Aorta (tissue), 5 donors: ENCODE results near the gene DYNLT2. TPM values are rescaled to one million over a fixed set of nuclear protein-coding genes. Genes with fewer than 3 reads are reported as not detected.

ENCODE experiments used
- ATAC-seq: fragments of 200-7000 bp; cut with Tn5 transposase; one replicate; pipeline ENCODE4 v1.9.1; 2022; ENCODE audit warnings: moderate library complexity; ENCODE audit not compliant: low FRiP score
- DNase-seq, 2 donors: peaks; one replicate each; pipeline ENCODE4 v3.0.0-alpha.2; 2020
- H3K27ac ChIP-seq, 2 donors: one replicate each; pipeline ENCODE4 v1.5.1; 2013; ENCODE audit warnings: low read length in 2 of 2, mild to moderate bottlenecking in 2 of 2, moderate library complexity in 2 of 2, control low read depth in 1 of 2, inconsistent platforms in 1 of 2, low read depth in 1 of 2
- H3K27me3 ChIP-seq, 2 donors: one replicate each; pipeline ENCODE4 v1.6.1; 2013; ENCODE audit warnings: control low read depth in 1 of 2, low read length in 1 of 2, mild to moderate bottlenecking in 1 of 2, moderate library complexity in 1 of 2; ENCODE audit not compliant: insufficient read depth in 2 of 2, control insufficient read depth in 1 of 2
- H3K36me3 ChIP-seq, 2 donors: one replicate each; pipeline ENCODE4 v1.6.1; 2013; ENCODE audit warnings: control low read depth in 1 of 2, low read length in 1 of 2, mild to moderate bottlenecking in 1 of 2; ENCODE audit not compliant: insufficient read depth in 2 of 2, control insufficient read depth in 1 of 2
- H3K4me1 ChIP-seq, 2 donors: one replicate each; pipeline ENCODE4 v1.6.1; 2013; ENCODE audit warnings: low read length in 2 of 2, control low read depth in 1 of 2, mild to moderate bottlenecking in 1 of 2, moderate library complexity in 1 of 2; ENCODE audit not compliant: insufficient read depth in 2 of 2, control insufficient read depth in 1 of 2
- H3K4me3 ChIP-seq, 2 donors: one replicate each; pipeline ENCODE4 v1.5.1; 2013; ENCODE audit warnings: low read length in 2 of 2, control low read depth in 1 of 2, mild to moderate bottlenecking in 1 of 2
- H3K9me3 ChIP-seq: one replicate; pipeline ENCODE4 v1.6.1; 2013; ENCODE audit warnings: mild to moderate bottlenecking, low read length; ENCODE audit not compliant: control insufficient read depth
- WGBS, 2 donors: extraction: QIAGEN DNeasy Blood & Tissue Kit; methylation state at CpG; one replicate each; pipeline ENCODE4 v1.1.7; 2013; 5-methylcytosine and 5-hydroxymethylcytosine counted together
- intact Hi-C, 2 donors: fragments of 100-400 bp; cut with DNase I; formaldehyde crosslinking; loops; one replicate each; pipeline versions ENCODE4 v1.14.2 to v1.15.0; 2022
- polyA plus RNA-seq, 2 donors: library from polyadenylated mRNA; stranded (reverse); fragments of 200-250 nt; gene quantifications; one replicate each; pipeline ENCODE4 v1.2.3, GENCODE V29; 2013
- total RNA-seq, 2 donors: library from RNA; stranded (reverse); fragmentation: NEBNext Ultra II Directional; extraction: Animal tissue kit (Norgen Biotek cat#: 25700); gene quantifications; one replicate each; pipeline ENCODE4 v1.2.1, GENCODE V29; 2021
- donor health status: healthy with polysubstance abuse.
- donor health status: Bipolar disorder and iron deficiency.
- donor health status: DM: no; HTN: no; CAD: no.
- donor health status: DM: no; HTN: no; CAD: no.
- donor health status: DM: yes; HTN: yes; CAD: no.

Gene DYNLT2
- total and polyA plus RNA-seq, 4 donors: 1.2 to 2.8 (median 1.7) TPM

DNA sequence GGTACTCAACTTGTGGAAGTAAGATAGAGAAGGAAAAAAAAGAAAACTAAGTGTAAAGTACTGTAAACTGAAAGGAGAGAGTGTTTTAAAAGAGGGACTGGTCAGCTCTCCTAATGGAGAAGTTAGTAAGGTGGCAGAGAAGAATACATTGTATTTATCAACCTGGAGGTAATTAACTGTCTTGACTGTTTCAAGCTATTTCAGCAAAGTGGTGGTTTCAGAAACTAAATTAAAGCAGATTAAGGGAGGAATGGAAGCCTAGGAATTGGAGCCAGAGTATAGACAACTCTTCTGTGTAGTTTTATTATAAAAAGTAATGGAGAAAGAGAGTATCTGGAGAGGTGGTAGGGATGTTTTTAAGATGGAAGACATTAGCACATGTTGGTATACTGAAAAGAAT lies 24.4 kb downstream of the DYNLT2 start:
- H3K27me3 ChIP-seq: no peaks in the 10 kb centered on the region
- intact Hi-C loops: no loop called here
- H3K36me3 ChIP-seq: no peaks in the 10 kb centered on the region
- no peak overlapping the region for H3K27ac ChIP-seq
- no peak for ATAC-seq
- H3K9me3 ChIP-seq: no peaks in the 10 kb centered on the region
- DNase-seq: no peak
- H3K4me1 ChIP-seq: no peaks in the 10 kb centered on the region
- no peak overlapping the region for H3K4me3 ChIP-seq

DNA sequence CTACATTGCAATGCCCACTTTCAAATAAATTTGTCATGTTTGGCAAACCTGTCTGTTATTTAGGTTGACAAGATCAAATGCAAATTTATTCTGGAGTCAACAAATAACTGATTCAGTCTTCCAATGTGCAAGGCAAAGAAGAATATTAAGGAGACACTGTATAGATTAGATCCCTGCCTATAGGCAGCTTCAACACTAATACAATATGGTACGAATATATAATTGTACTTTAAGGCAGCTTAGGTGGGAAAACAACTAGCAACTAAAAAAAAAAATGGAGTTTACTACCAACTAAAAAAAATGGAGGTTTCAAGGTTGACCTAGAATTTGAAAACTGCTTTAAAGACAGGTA lies 25.3 kb downstream of the DYNLT2 start:
- H3K27ac ChIP-seq: no peak overlapping the region
- H3K4me1 ChIP-seq: no peaks in the 10 kb centered on the region
- DNase-seq (no peak), ATAC-seq (no peak)
- H3K9me3 ChIP-seq: no peaks in the 10 kb centered on the region
- H3K27me3 ChIP-seq: no peaks in the 10 kb centered on the region
- no peaks in the 10 kb centered on the region for H3K36me3 ChIP-seq
- intact Hi-C loops: no loop called here
- no peak overlapping the region for H3K4me3 ChIP-seq
- 93 to 99% methylated on average over 1 of the region's 1 CpG for WGBS, 2 donors

GRCh38 chr6:169725125-169726048 lies 26.0 kb downstream of the DYNLT2 start:
- intact Hi-C loops: no loop called here
- H3K27me3 ChIP-seq: no peaks in the 10 kb centered on the region

DNA sequence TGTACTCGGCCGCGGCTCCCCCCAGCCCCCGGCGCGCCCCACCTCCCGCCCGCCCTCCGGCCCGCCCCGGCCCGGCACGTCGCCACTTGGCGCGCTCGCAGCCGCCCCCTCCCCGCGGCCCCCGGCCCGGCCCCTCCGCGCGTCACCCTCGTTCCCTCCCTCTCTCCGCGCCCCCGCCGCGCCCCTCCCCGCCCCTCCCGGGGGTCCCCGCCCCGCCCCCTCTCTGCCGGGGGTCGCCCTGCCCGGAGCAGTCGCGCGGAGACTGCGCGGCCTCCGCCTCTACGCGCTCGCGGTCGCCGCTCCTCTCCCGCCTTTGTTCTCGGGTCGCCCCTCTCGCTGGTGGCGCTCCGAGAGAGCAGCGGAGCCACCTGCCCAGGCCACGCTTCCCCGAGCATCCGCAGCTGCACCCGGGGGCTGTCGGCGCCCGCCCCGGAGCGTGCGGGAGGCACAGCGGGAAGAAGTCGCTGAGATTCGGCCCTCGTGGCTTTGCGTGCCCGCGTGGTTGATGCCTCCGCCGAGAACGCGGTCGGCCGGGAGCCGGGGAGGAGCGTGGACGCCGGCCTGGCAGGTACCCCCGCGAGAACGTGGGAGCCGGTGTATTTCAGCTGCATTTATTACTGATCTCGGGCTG lies 26.8 kb downstream of the DYNLT2 start, which contains the start of gene PHF10:
Gene PHF10 (minus strand): TSS at position 7 of the 631 bp plus-strand sequence. CDS start 569 bp downstream, outside the sequence.
- DNase-seq: peak; percentile 65 to 87

More at GRCh38 chr6:169725125-169726048, 26.0 kb downstream of the DYNLT2 start:
- 33 to 36% methylated on average over 29 of the region's 29 CpGs for WGBS, 2 donors
- Histone ChIP-seq H3K9me3 (no peaks in the 10 kb centered on the region), H3K27ac (peak overlapping the region in 1 of 2 donors; percentile 94), H3K4me1 (no peaks in the 10 kb centered on the region), H3K36me3 (no peaks in the 10 kb centered on the region), H3K4me3 (peak overlapping the region; percentile 43 to 97)
- peak; percentile 63 for ATAC-seq
- DNase-seq: peak; percentile 69 to 87

GRCh38 chr6:169723991-169724493 lies 27.3 kb downstream of the DYNLT2 start:
- H3K9me3 ChIP-seq: no peaks in the 10 kb centered on the region
- 0 to 1% methylated on average over 12 to 89 of the region's 89 CpGs for WGBS, 2 donors
- intact Hi-C loops: loop anchor here in 1 of 2 donors (2.0 kb wide), 1 partner anchor 21 kb away; the partner anchor contains the start of genes C6orf120 and WDR27
- H3K4me3 ChIP-seq: peak overlapping the region; percentile 43 to 97
- no peaks in the 10 kb centered on the region for H3K36me3 ChIP-seq
- H3K4me1 ChIP-seq: no peaks in the 10 kb centered on the region
- DNase-seq (peak in 1 of 2 donors; percentile 55), ATAC-seq (no peak)
- H3K27me3 ChIP-seq: no peaks in the 10 kb centered on the region
- H3K27ac ChIP-seq: peak overlapping the region; percentile 66 to 99

More for the DNA sequence above, 26.8 kb downstream of the DYNLT2 start, which contains the start of gene PHF10:
- WGBS, 2 donors: 0 to 1% methylated on average over 38 to 89 of the region's 89 CpGs
- no peaks in the 10 kb centered on the region for H3K36me3 ChIP-seq
- H3K27ac ChIP-seq: peak within 1 kb of the TSS; percentile 94 to 99
- no peaks in the 10 kb centered on the region for H3K4me1 ChIP-seq
- H3K9me3 ChIP-seq: no peaks in the 10 kb centered on the region
- ATAC-seq: peak; percentile 67
- H3K27me3 ChIP-seq: no peaks in the 10 kb centered on the region
- peak within 1 kb of the TSS; percentile 43 to 97 for H3K4me3 ChIP-seq
- intact Hi-C loops: no loop called here

DNA sequence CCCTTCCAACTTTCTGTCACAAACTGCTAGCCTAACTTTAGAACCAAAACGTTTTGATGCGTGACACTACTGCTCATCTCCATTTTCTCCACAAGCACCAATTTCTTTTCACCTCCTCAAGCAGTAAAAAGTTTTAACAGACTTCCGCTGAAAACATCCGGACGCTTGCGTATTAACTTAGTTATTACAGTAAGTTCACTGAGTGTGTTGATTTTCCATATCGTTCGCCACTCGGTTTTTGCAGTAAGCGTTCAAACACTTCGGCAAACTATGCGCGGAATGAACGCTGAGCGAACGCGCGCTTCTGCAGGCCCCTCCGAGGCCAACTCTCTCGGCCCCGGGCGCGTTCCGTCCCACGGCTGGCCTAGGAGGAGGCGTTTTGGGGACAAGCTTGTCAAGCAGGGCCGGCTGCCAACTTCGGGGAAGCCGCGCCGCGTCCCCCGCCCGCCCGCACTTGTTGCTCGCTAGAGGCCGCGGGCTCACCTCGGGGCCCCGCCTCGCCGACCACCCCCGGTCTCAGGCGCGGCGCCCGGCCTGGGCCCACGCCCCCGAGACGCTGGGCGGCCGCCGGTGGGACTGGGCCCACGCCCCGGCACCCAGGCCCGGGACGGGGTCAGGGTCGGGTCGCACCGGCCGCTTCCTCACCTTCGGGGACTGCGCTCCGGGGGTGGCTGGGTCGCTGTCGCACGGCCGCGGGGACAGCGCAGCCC lies 28.0 kb downstream of the DYNLT2 start:
- no peaks in the 10 kb centered on the region for H3K4me1 ChIP-seq
- peak overlapping the region; percentile 94 to 99 for H3K27ac ChIP-seq
- no peaks in the 10 kb centered on the region for H3K9me3 ChIP-seq
- DNase-seq: peak; percentile 87 to 94
- 0 to 1% methylated on average over 41 to 70 of the region's 70 CpGs for WGBS, 2 donors
- no peaks in the 10 kb centered on the region for H3K36me3 ChIP-seq
- H3K4me3 ChIP-seq: peak overlapping the region; percentile 43 to 91
- intact Hi-C loops: loop anchor here in 1 of 2 donors (2.0 kb wide), 1 partner anchor 21 kb away; the partner anchor contains the start of genes C6orf120 and WDR27
- ATAC-seq: peak; percentile 83
- no peaks in the 10 kb centered on the region for H3K27me3 ChIP-seq

GRCh38 chr6:169722362-169723199 lies 28.8 kb downstream of the DYNLT2 start:
- Histone ChIP-seq H3K27me3 (no peaks in the 10 kb centered on the region), H3K36me3 (no peaks in the 10 kb centered on the region), H3K27ac (peak overlapping the region; percentile 69 to 94), H3K9me3 (no peaks in the 10 kb centered on the region), H3K4me3 (peak overlapping the region; percentile 43 to 91), H3K4me1 (no peaks in the 10 kb centered on the region)
- peak; percentile 74 to 80 for DNase-seq
- ATAC-seq: peak; percentile 75
- intact Hi-C loops: loop anchor here in 1 of 2 donors (2.0 kb wide), 1 partner anchor 20 kb away; the partner anchor contains the start of genes C6orf120 and WDR27
- 1% methylated on average over 22 of the region's 22 CpGs for WGBS, 2 donors
